ENCODE measurements around the gene HIBADH.

Gene HIBADH

DNA sequence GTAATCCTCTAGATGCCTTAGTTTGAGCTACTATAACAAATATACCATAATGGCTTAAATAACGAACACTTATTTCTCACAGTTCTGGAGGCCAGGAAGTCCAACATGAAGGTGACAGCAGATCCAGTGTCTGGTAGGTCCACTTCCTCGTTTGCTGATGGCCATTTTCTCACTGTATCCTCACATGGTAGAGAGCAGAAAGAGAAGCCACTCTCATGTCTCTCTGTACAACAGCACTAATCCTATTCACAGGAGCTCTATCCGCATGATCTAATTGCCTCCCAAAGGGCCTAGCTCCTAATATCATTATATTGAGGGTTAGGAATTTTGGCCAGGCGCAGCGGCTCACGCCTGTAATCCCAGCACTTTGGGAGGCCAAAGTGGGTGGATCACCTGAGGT, 10.2 kb downstream of the HIBADH start:
- TF ChIP-seq SIN3A (IDR thresholded peaks at IDR 0.05; ENCODE audit: borderline replicate concordance, insufficient read depth, low read length) (no peak), FOXP2 (optimal IDR thresholded peaks at IDR 0.05; ENCODE audit: borderline replicate concordance, extremely low read depth, extremely low read length, insufficient read depth) (no peak), POLR2AphosphoS5 (IDR thresholded peaks at IDR 0.05; ENCODE audit: low read depth, low read length) (no peak)

DNA sequence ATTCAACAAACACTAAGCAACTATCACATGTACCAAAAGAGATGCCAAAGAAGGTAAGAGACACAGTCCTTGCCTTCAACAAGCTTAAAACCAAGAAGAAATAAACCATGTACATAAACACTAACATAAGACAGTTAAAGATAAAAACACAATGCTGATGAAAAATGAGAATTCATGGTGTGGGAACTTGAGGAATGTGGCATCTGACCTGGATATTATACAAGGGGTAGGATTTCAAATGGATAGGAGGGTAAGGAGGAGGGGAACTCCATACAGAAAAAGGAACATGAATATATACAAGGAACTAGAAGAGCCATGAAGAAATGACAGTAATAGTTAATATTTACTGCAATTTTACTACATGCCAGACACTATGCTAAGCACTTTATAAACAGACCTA, 11.0 kb downstream of the HIBADH start:
- no peak for TF ChIP-seq POLR2AphosphoS5 (IDR thresholded peaks at IDR 0.05; ENCODE audit: low read depth, low read length)
- no peak for TF ChIP-seq FOXP2 (optimal IDR thresholded peaks at IDR 0.05; ENCODE audit: borderline replicate concordance, extremely low read depth, extremely low read length, insufficient read depth)
- no peak for TF ChIP-seq SIN3A (IDR thresholded peaks at IDR 0.05; ENCODE audit: borderline replicate concordance, insufficient read depth, low read length)

DNA sequence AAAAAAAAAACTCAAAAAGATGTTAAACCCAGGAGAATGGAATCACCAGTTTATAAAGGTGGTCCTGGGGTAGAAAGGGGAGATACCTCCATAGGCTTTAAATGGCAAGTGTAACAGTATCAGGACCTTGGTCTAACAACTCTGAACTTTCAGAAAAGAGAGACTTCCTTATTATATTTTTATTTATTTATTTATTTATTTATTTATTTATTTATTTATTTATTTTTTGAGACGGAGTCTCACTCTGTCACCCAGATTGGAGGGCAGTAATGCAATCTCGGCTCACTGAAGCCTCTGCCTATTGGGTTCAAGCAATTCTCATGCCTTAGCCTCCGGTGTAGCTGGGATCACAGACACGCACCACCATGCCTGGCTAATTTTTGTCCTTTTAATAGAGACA, 12.4 kb downstream of the HIBADH start:
- TF ChIP-seq POLR2AphosphoS5 (IDR thresholded peaks at IDR 0.05; ENCODE audit: low read depth, low read length) (no peak), TAF1 (IDR thresholded peaks at IDR 0.05; ENCODE audit: borderline replicate concordance, insufficient read depth, low read length) (no peak), FOXP2 (optimal IDR thresholded peaks at IDR 0.05; ENCODE audit: borderline replicate concordance, extremely low read depth, extremely low read length, insufficient read depth) (no peak)
- TF ChIP-seq, protein P1, sequence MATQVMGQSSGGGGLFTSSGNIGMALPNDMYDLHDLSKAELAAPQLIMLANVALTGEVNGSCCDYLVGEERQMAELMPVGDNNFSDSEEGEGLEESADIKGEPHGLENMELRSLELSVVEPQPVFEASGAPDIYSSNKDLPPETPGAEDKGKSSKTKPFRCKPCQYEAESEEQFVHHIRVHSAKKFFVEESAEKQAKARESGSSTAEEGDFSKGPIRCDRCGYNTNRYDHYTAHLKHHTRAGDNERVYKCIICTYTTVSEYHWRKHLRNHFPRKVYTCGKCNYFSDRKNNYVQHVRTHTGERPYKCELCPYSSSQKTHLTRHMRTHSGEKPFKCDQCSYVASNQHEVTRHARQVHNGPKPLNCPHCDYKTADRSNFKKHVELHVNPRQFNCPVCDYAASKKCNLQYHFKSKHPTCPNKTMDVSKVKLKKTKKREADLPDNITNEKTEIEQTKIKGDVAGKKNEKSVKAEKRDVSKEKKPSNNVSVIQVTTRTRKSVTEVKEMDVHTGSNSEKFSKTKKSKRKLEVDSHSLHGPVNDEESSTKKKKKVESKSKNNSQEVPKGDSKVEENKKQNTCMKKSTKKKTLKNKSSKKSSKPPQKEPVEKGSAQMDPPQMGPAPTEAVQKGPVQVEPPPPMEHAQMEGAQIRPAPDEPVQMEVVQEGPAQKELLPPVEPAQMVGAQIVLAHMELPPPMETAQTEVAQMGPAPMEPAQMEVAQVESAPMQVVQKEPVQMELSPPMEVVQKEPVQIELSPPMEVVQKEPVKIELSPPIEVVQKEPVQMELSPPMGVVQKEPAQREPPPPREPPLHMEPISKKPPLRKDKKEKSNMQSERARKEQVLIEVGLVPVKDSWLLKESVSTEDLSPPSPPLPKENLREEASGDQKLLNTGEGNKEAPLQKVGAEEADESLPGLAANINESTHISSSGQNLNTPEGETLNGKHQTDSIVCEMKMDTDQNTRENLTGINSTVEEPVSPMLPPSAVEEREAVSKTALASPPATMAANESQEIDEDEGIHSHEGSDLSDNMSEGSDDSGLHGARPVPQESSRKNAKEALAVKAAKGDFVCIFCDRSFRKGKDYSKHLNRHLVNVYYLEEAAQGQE (IDR thresholded peaks at IDR 0.05; ENCODE audit: insufficient read depth in 1 of 2, low read depth in 2 of 2, low read length in 2 of 2), result no peak

DNA sequence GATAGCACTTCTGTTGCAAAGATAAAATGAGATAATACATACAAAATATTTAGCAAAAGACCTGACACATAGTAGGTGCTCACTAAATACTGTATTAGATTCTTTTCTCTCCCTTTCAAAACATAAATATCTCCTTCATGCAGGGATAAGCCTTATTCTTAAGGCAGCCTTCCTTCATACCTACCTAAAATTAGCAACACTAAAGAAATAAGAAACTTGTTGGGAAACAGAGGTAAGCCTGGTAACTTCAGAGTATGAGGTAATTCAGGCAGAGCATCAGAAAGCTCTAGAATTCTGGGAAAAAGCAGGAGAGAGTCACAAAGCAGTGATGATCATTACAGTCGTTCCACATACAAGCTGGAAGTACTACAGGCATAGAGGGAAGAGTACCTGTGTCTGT, 15.2 kb downstream of the HIBADH start:
- TF ChIP-seq POLR2AphosphoS5 (IDR thresholded peaks at IDR 0.05; ENCODE audit: low read depth, low read length) (no peak), TAF1 (IDR thresholded peaks at IDR 0.05; ENCODE audit: borderline replicate concordance, insufficient read depth, low read length) (no peak), FOXP2 (optimal IDR thresholded peaks at IDR 0.05; ENCODE audit: borderline replicate concordance, extremely low read depth, extremely low read length, insufficient read depth) (no peak), SIN3A (IDR thresholded peaks at IDR 0.05; ENCODE audit: borderline replicate concordance, insufficient read depth, low read length) (no peak)
- TF ChIP-seq, protein P1 (IDR thresholded peaks at IDR 0.05; ENCODE audit: insufficient read depth in 1 of 2, low read depth in 2 of 2, low read length in 2 of 2), result no peak

DNA sequence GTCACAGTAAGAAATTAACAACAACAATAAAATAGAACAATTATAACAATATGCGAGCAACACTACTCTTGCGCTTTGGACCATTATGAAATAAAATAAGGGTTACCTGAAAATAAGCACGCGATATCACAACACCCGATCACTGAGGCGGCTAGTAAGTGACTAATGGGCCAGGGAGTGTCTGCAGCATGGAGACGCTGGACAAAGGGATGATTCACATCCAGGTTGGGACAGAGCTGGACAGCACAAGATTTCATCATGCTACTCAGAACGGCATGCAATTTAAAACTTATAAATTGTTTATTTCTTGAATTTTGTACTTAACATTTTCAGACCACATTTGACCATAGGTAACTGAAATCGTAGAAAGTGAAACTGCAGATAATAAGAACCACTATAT, 15.6 kb downstream of the HIBADH start:
- TF ChIP-seq FOXP2 (optimal IDR thresholded peaks at IDR 0.05; ENCODE audit: borderline replicate concordance, extremely low read depth, extremely low read length, insufficient read depth) (no peak), SIN3A (IDR thresholded peaks at IDR 0.05; ENCODE audit: borderline replicate concordance, insufficient read depth, low read length) (no peak), POLR2AphosphoS5 (IDR thresholded peaks at IDR 0.05; ENCODE audit: low read depth, low read length) (no peak)
- TF ChIP-seq, protein P1 (IDR thresholded peaks at IDR 0.05; ENCODE audit: insufficient read depth in 1 of 2, low read depth in 2 of 2, low read length in 2 of 2), result peak; percentile 49 to 77; a peak in 1 of 4 replicates

DNA sequence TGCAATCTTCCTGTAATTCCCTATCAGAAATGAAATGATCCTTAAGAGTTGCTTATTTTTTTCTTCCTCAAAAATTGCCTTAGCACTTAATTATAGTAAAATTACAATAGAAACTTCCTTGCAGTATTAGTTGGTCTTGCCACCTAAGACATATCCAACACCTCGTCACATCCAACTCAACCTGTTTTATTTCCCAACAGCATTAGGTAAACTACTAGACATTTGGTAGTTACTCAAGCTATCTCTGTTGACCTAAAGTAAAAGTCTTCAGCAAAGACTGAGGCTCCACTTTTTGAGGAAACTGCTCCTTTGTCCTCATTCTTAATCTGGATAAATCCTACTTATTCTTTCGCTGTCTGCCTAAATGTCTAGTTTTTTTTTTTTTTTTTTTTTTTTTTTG, 20.4 kb downstream of the HIBADH start:
- TF ChIP-seq SIN3A (IDR thresholded peaks at IDR 0.05; ENCODE audit: borderline replicate concordance, insufficient read depth, low read length) (no peak), TAF1 (IDR thresholded peaks at IDR 0.05; ENCODE audit: borderline replicate concordance, insufficient read depth, low read length) (no peak), FOXP2 (optimal IDR thresholded peaks at IDR 0.05; ENCODE audit: borderline replicate concordance, extremely low read depth, extremely low read length, insufficient read depth) (no peak), POLR2AphosphoS5 (IDR thresholded peaks at IDR 0.05; ENCODE audit: low read depth, low read length) (no peak)
- TF ChIP-seq, protein P1 (IDR thresholded peaks at IDR 0.05; ENCODE audit: insufficient read depth in 1 of 2, low read depth in 2 of 2, low read length in 2 of 2), result no peak
